HG02870 (cell line): Measurements from ENCODE around the gene ZFR2.
"Not testable (repeated sequence)": the region's sequence is repeated elsewhere in the genome, so short reads cannot be mapped to it uniquely, and the experiment has no call there.

Experiments
- ATAC-seq: cut with Tn5 transposase; IDR thresholded peaks from one replicate; pipeline ENCODE4 v1.9.1; 2021; ENCODE audit warnings: mild to moderate bottlenecking, moderate library complexity; ENCODE audit not compliant: unreplicated experiment

ZFR2 gene

DNA sequence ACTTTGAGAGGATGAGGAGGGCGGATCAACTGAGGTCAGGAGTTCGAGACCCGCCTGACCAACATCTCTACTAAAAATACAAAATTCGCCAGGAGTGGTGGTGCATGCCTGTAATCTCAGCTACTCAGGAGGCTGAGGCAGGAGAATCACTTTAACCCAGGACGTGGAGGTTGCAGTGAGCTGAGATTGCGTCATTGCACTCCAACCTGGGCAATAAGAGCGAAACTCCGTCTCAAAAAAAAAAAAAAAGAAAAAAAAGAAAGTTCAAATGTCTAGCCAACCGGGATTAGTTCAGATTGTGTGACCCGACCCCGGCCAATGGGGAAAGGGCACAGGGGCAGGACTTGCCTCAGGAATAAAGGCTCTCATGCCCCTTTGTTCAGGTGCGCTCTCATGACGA, 5.9 kb upstream of the ZFR2 start:
- not testable (repeated sequence) for ATAC-seq

DNA sequence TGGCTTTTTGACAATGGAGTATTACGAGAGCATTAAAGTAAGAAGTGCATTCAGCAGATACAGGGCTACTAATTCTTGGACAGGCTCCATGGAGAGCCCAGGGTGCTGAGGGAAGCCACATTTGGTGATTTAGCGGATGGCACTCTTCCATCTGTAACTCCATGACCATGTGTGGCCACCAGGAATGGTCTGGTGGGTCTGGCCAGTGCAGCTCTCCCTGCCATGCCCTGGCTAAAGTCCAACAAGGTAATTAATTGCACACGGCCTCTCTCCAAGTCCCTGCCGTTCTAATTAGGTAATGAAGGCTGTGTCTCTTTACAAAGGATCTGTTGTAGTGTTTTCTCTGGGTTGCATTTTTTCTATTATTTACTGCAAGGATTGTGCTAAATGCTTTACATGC, 4.3 kb upstream of the ZFR2 start:
- no peak for ATAC-seq

DNA sequence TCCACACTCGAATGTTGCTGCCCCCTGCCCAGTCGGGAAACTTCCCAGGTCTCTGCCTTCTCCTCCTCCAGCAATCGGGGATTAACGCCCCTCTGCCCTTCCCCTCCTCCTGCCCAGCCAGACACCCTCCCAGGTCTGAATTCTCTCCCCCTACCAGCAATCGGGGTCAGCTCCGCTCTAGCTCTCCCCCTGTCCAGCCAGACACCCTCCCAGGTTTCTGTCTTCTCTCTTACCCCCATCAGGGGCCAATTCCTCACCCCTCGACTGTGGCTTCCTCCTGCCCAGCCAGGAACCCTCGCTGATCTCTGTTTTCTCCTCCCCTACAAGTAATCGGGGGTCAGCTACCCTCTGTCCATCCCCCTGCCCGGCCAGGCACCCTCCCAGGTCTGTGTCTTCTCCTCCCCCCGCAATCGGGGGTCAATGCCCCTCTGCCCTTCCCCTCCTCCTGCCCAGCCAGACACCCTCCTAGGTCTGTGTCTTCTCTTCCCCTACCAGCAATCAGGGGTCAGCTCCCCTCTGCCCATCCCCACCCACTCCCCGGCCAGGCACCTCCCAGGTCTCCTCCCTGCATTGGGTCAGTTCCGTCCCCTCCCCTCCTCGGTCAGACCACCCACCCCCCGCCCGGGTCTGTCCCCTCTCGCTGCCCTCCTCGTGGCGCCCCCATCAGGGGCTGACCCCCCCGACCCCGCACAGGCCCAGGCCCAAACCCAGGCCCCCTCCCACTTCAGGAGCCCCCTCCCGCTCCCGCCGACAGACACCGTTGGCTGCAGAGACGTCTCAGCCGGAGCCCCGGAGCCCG, 668 bp downstream of the ZFR2 start:
- no peak for ATAC-seq

DNA sequence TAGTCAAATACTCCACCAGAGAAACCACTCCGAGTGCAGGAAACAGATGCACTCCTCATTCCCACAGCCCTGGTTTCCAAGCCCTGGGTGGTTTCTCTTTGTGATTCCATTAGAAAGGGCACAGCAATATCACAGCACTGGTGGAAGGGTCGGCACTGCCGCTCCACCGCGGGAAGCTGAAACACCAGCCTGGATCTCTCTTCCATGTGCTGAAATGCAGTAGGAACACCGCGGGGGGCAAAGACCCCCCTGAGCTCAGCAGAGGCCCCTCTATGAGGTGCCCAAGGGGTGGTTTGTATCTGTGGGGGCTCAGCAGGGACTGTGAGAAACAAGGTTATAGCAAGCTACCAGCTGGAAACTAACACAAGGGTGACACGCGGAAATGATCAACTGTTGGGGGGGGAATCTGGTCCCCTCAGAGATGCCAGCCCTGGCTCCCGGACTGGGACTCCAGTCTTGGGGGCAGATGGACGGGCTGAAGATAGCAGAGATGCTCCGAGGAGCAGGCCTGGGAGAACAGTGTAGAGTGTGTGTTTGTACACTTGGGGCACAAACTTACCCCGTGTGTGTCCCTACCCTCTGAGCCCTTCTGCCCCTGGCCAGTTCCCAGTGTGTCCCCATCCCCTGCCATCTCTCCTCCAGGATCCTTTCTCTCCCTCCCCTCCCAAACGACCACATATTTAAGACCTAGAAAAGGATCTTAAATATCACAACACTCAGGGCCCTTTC, 1.8 kb downstream of the ZFR2 start:
- ATAC-seq, result no peak

DNA sequence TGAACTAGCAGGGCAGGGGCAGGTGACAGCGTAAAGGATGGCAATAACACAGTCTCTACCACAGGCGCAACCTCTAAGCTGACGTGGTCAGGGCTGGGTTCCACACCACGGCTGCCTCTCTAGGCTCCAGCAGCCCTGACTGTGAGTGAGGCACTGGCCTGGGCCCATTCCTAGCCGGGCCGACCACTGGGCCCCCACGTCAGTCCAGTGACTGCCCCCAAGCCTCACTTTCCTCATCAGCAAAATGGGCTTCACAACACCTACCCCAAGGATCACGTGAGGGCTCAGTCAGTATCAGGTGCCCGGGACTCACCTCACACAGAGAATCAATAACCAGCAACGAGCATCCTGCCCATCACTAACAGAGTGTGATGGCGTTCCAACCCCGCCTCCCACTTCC, 5.2 kb downstream of the ZFR2 start:
- ATAC-seq, result no peak

DNA sequence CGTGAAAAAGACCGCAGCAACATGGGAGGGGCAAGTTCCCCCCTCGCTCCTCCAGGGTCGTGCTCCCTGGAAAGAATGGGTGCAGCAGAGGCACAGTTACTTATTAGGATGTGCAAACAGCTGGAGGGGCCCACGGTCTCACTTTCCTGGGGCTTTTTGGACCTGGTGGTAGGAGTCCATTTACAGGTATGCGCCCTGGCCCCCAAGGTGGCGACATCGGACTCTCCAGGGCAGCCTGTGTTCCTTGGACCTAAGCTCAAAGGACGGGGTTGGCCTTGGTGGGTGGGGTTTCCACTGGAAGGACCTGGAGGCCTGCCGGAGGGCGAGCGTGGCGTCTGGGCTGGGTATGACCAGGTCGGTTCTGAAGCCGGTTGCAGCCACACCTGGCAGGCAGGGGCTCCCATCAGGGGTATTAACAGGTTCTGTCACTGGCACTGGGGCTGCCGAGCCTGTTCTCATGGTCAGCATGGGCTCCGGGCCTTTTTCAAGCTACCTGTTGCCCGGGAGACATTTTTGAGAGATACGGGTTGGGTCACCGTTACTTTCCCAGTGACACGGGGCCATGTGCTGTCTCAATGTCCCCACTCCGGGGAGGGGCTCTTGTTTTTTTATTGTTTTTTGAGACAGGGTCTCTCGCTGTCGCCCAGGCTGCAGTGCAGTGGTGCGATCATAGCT, 5.9 kb downstream of the ZFR2 start:
- no peak for ATAC-seq

DNA sequence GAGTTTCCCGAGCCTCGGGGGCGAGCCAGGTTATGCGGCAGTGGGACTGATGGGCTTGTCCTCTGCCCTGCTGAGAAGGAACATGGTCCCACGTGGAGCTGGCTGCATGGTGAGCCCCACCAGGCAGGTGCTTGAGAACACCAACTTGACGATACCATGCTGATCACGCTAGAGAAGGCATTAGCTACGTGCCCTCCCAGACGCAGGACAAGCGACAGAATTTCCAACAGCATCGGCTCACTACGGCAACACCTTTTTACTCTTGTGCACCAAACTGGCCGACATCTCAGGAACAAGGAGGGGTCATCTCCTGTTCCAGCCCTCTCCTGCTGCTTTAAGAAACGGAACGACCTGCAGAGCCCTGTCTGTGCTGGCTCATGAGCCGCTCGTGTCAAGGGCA, 8.3 kb downstream of the ZFR2 start:
- ATAC-seq, result no peak

DNA sequence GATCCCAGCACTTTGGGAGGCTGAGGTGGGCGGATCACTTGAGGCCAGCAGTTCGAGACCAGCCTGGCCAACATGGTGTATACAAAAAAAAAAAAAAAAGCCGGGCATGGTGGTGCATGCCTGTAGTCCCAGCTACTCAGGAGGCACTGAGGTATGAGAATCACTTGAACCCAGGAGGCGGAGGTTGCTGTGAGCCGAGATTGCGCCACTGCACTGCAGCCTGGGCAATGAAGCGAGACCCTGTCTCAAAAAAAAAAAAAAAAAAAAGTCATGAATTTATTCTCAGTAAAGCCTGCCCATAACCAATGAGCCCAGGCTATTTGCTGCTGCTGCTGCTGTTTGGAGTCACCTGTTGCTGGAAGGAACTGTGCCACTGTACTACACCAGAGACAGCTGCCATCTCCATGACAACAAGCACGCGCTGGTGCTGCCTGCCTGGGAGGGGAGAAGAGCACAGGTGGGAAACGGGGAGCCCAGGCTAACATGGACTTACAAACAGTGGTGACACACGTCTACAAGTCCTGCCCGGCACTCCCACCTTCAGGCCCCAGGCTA, 11.3 kb downstream of the ZFR2 start:
- ATAC-seq, result no peak

DNA sequence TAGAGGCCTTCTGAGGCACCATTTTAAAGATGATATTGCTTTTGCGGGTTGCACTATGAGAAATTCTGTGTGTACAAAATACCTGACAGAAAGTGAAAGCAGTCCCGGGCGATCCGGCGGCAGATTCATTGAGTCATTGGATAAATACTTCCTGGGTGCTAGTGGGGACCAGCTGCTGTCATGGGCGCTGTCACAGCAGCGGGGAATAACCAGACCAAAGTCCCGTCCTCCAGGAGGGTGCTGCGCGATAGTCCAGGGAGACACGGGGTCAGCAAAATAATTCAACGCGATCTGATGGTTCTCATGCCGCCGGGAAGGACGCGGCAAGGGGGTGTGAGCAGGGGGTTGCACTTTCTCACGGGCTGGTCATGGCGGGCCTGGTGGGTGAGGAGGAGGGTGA, 13.5 kb downstream of the ZFR2 start:
- ATAC-seq, result no peak

DNA sequence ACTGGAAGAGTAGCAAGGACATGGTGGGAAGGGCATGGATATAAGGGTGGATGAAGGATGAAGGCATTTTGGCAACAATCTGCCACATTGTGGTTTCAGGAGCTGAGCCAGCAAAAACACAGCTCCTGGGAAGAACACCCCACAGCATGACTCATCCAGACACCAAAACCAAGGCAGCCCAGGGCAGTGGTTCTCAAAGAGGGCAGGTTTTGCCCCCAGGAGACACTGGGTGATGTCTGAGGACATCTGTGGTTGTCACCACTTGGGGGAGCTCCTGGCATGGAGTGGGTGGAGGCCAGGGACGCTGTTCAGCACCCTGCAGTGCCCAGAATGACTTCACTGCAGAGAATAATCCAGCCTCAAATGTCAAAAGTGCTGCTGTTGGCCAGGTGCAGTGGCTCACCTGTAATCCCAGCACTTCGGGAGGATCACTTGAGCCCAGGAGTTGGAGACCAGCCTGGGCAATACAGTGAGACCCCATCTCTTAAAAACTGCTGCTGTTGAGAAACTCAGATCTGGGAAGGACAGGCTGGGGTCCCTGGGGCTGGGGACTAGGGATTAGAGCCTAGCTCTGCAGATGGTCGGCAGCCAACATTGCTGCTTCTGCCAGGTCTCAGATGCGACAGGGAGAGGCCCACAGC, 16.1 kb downstream of the ZFR2 start:
- ATAC-seq, result no peak

DNA sequence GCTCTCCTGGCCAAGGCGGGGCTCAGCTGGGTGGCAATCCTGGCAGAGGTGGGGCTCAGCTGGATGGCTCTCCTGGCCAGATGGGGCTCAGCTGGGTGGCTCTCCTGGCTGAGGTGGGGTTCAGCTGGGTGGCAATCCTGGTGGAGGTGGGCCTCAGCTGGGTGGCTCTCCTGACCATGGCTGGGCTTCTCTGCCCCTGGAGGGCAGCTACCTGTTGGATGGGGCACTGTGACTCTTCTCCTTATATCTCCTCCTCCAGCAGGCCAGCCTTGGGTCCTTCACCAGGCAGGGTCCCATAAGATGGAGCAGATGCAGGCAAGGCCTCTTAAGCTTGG, 16.7 kb downstream of the ZFR2 start:
- no peak for ATAC-seq

DNA sequence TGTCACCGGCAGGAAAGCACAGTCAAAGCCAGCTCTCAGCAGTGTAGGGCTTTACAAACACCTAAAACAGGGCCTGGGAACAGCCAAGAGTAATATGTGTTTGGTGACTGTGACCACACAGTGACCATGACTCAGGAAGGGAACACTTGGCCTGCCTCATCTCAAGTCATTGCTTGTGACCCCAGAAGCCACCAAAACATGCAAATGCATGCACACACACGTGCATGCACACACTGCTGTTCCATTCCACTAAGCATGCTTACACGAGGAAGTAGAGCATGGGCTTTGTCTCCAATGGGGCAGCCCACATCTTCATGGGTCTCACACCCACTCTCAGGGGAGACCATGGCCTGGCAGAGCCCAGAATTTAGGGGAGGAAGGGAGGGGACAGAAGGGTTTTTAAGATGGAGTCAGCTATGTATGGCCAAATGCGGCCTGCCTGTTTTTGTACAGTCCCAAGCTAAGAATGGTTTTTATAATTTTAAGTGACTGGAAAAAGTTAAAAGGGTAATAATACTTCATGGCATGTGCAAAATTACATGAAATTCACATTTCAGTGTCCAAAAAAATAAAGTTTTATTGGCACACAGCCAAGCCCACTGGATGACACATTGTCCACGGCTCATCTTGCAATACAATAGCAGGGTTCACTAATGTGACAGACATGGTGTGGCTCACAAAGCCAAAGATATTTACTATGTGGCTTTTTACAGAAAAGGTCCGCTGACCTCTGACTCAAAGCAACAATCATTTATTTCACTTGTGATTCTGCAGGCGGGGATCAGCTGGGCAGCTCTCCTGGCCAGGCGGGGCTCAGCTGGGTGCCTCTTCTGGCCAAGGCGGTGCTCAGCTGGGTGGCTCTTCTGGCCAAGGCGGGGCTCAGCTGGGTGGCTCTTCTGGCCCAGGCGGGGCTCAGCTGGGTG, 17.3 kb downstream of the ZFR2 start:
- ATAC-seq, result no peak

DNA sequence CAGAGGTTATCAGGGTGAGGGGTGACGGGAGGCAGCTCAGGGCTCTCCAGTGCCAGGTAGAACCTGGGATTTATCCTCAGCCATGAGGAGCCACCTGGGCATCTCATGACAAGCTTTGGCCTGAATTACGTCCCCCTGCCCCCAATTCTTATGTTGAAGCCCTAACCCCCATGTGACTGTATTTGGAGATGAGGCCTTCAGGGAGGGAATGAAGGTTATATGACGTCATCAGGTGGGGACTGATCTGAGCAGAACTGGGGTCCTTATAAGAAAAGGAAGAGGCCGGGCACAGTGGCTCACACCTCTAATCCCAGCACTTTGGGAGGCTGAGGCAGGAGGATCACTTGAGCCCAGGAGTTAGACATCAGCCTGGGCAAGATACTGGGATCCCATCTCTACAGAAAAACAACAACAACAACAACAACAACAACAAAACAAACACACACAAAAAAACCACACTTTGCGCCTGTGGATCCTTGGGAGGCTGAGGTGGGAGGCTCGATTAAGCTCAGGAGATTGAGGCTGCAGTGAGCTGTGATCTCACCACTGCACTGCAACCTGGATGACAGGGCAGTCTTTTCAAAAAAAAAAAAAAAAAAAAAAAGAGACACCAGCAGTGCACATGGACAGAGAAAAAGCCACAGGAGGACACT, 18.4 kb downstream of the ZFR2 start:
- no peak for ATAC-seq

DNA sequence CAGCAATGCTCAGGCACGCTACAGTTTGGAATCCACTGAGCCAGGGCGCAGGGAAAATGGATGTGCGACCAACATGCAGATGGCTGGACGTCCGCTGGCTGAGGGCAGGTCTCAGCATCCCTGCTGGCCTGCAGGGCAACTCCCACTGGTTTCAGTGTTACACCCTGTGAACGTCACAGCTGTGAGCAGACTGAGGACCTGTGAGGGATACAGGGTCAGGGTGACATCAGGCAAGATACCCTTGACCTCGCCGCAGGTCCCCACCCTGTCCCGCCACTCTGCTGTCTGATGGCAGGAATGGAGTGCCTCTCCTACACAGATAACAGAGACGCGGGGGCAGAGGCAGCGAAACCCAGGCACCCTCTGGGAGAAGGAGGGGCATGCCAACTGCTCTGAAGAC, 19.1 kb downstream of the ZFR2 start:
- ATAC-seq, result no peak

DNA sequence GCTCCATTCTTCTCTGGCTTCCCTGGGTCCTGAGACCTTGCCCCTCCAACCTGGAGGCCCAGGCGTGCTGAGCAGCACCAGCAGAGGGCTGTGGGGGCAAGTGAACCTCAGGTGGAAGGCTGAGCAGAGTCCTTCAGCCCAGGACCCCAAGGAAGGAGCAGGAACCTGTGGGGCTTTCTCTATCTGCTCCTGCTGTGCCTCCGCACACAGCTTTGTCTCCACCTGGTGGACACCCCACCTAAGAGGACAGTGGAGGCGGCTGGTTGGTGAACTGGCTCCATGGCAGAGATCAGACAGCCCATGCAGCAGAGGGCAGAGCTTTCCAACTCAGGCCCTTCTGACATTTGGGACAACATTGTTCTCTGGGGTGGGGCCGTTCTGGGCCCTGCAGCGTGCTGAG, 19.7 kb downstream of the ZFR2 start:
- no peak for ATAC-seq

DNA sequence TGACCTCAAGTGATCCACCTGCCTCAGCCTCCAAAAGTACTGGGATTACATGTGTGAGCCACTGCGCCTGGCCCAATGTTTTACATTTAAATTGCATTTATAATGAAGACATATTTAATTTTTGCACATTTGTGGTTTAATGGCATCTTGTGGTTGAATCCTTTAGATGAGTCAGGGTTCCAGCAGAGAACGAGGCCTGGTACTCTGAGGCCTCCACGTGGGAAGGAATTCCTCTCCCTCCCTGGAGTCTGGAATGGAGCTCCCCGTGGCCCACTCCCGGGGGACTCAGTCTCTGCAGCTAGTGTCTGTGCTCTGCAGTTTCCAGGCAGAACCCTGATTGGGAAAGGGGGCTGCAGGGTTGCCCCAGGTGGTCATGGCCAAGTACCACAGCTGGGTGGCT, 24.2 kb downstream of the ZFR2 start:
- ATAC-seq, result no peak

DNA sequence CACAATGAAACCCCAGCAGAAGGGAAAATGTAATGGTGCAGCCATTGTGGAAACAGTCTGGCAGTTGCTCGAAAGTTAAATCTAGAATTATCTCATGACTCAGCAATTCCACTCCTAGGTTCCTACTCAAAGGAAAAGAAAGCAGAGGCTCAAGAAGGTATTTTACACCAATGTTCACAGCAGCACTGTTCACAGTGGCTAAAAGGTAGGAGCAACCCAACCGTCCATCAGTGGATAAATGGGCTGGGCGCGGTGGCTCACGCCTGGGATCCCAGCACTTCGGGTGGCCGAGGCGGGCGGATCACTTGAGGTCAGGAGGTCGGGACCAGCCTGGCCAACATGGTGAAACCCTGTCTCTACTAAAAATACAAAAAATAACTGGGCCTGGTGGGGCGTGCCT, 25.9 kb downstream of the ZFR2 start:
- ATAC-seq, result no peak

DNA sequence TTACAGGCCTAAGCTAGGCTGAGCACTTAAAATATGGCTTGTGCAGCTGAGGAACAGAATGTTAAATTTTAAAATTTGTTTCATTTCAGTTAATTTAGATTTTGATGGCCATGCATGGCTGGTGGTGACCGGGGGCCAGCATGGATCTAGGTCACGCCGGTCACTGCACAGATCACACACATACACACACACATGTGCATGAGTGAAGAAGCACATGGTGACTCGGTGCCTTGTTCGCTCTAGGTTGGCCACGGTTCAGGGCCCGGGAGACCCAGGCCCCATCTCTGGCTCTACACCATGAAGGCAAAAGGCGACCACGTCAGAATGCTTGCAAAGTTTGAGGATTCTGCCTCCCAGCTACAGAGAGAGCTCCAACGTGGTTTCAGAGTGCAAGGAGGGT, 28.0 kb downstream of the ZFR2 start:
- no peak for ATAC-seq

DNA sequence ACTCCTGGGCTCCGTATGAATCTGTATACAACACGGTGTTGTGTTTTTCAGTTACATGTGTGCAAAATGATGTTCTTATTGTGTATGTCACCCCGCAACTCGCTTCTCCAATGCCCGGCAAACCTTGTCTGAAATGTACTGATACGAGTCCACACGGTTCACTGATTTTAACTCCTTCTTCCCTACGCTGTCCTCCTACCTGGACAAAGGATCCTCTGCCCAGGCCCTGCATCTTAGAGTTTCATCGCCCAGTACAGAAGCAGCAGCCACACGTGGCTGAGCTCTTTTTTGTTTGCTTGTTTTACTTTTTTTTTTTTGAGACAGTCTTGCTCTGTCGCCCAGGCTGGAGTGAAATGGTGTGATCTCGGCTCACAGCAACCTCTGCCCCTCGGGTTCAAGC, 28.9 kb downstream of the ZFR2 start:
- ATAC-seq, result no peak

DNA sequence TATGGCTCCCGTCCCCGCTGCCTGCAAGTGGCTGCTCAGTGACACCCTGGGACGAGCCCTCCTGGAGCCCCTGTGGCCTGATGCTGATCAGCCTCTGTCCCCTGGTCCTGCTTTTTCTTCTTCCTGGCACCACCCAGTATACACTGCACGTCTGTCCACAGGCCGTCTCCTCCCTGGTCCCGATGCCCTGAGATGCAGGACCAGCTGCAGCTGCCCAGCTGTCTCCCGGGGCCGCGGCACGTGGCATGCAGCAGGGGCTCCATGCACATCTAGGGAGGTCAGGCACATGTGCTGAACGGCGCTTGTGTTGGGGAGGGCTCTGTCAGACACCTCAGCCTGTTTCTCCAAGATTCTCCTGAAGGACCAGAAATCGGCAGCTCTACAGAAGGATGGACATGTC, 30.2 kb downstream of the ZFR2 start:
- no peak for ATAC-seq
